ENCODE data around the gene CGNL1.

The CGNL1 gene

GRCh38 chr15:57401546-57401945, 25.2 kb downstream of the CGNL1 start:
- TF ChIP-seq CTCF (IDR thresholded peaks at IDR 0.05; ENCODE audit: low read depth, low read length) = no peak
- H3K4me3 ChIP-seq (replicated peaks in 1 of 2; ENCODE audit: low read depth in 2 of 2, low read length in 2 of 2) = no peak overlapping the region
- DNase-seq (ENCODE audit: low read depth in 2 of 2) = no peak

DNA sequence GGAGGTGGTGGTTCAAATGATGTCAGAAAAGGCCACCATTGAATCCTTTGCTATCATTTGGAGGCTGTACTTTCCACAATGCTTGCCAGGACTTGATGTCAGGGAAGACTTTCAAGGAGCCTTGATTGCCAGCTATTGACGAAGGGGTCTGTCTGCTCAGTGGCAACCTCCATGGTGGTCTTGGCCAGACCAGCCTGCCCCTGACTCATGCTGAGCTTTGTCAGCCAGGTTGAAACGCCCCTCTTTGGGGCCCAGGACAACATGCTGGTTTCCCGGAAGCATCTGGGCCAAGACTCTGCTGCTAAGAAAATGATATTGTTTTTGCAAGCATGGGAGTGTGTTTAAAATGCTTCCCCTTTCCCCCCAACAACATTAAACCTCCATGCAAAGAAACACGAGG, 26.7 kb downstream of the CGNL1 start:
- H3K4me3 ChIP-seq (replicated peaks in 1 of 2; ENCODE audit: low read depth in 2 of 2, low read length in 2 of 2) = no peak overlapping the region
- no peak for DNase-seq (ENCODE audit: low read depth in 2 of 2)
- TF ChIP-seq CTCF (IDR thresholded peaks at IDR 0.05; ENCODE audit: low read depth, low read length) = no peak

DNA sequence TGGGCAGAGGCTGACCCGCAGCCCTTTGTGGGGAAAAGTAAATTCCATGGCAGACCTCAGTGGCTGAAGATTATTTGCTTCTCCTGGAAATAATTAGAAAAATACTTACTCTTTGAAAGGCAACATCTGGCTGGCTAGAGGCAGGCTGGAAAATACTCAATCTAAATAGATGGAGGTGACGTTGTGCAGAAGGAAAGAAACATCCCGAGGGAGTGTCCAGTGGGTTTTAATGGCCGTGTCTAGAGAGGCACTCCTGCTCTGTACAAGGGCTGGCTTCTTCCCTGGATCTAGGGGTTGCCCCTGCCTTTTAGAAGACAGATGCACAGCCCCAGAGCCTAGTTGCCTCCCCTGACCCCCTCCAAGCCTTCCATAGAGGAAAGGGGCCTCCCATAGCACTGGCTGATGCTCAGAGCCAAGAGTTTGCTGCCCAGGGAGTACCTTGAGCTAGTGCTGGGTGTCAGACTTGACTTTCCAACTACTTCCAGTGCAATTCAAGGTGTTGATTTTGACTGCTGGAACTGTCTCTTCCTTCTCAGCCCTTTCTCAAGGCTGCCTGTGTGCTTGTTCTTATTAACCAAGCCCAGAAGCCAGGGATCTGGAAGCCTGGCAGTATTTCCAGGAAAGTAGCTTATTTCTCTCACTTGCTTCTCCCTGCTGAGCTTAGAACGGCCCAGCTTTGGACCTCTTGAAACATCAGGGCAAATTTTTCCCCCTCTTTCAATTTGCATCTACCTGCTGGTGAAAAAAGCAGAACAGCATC, 27.4 kb downstream of the CGNL1 start:
- DNase-seq (ENCODE audit: low read depth in 2 of 2) = no peak
- H3K4me3 ChIP-seq (replicated peaks in 1 of 2; ENCODE audit: low read depth in 2 of 2, low read length in 2 of 2) = no peak overlapping the region
- no peak for TF ChIP-seq CTCF (IDR thresholded peaks at IDR 0.05; ENCODE audit: low read depth, low read length)

DNA sequence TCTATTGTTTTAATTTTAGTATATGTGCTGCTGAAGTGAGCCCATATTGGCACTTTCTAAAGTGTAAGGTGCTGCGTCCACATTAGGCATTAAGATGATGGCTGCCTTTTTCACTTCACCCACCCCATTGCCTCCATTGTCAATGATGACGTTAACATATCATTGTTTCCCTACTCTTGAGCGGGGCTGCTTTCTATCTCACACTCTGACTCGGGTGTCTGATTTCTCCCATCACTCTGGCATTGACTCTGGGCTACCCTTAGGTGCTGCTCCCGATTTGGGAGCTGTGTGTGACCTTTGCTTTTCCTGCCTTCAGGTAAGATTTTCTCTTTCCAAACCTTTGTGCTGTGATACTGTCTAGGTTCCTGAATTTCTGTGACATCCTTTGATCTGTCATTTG, 28.8 kb downstream of the CGNL1 start:
- no peak for TF ChIP-seq CTCF (IDR thresholded peaks at IDR 0.05; ENCODE audit: low read depth, low read length)
- DNase-seq (ENCODE audit: low read depth in 2 of 2) = no peak
- H3K4me3 ChIP-seq (replicated peaks in 1 of 2; ENCODE audit: low read depth in 2 of 2, low read length in 2 of 2) = no peak overlapping the region

GRCh38 chr15:57406062-57406772, 29.9 kb downstream of the CGNL1 start:
- DNase-seq (ENCODE audit: low read depth in 2 of 2) = no peak
- no peak for TF ChIP-seq CTCF (IDR thresholded peaks at IDR 0.05; ENCODE audit: low read depth, low read length)
- no peak overlapping the region for H3K4me3 ChIP-seq (replicated peaks in 1 of 2; ENCODE audit: low read depth in 2 of 2, low read length in 2 of 2)

DNA sequence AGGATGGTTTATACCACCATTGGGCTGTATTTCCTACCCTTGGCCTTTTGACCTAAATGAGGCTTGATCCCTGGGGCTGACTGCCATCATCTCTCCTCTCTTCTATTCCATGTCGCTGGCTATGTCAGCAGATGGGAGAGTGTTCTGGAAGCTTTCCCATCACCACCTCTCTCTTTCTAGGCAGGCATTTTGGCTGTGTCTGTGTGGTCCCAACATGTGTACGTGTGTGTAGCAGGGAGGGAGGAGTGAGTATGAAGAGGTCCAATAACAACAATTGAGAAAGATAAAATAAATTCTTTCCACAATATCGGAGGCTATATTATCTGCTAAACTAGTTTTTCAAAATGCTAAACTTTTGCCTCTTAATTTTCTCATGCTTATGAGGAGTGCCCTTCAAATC, 34.1 kb downstream of the CGNL1 start:
- DNase-seq (ENCODE audit: low read depth in 2 of 2) = peak in 1 of 2 donors; percentile 37
- no peak overlapping the region for H3K4me3 ChIP-seq (replicated peaks in 1 of 2; ENCODE audit: low read depth in 2 of 2, low read length in 2 of 2)
- TF ChIP-seq CTCF (IDR thresholded peaks at IDR 0.05; ENCODE audit: low read depth, low read length) = no peak

All from cardiac fibroblast (primary cell).